ENCODE measurements around the gene POLR2B.

- TF ChIP-seq POLR2A (IDR thresholded peaks at IDR 0.05; ENCODE audit: low read depth, low read length) (no peak), POLR2AphosphoS5 (IDR thresholded peaks at IDR 0.05; ENCODE audit: low read depth, low read length) (no peak), TAF1 (IDR thresholded peaks at IDR 0.05; ENCODE audit: low read depth, low read length) (no peak), POU2F2 (IDR thresholded peaks at IDR 0.05; ENCODE audit: low read depth, low read length) (no peak)
These were observed 48.1 kb upstream of the POLR2B start for GRCh38 chr4:56930638-56931037.

All from GM12891 (cell line).